ENCODE measurements around the gene CDH22.

The CDH22 gene, protein sequence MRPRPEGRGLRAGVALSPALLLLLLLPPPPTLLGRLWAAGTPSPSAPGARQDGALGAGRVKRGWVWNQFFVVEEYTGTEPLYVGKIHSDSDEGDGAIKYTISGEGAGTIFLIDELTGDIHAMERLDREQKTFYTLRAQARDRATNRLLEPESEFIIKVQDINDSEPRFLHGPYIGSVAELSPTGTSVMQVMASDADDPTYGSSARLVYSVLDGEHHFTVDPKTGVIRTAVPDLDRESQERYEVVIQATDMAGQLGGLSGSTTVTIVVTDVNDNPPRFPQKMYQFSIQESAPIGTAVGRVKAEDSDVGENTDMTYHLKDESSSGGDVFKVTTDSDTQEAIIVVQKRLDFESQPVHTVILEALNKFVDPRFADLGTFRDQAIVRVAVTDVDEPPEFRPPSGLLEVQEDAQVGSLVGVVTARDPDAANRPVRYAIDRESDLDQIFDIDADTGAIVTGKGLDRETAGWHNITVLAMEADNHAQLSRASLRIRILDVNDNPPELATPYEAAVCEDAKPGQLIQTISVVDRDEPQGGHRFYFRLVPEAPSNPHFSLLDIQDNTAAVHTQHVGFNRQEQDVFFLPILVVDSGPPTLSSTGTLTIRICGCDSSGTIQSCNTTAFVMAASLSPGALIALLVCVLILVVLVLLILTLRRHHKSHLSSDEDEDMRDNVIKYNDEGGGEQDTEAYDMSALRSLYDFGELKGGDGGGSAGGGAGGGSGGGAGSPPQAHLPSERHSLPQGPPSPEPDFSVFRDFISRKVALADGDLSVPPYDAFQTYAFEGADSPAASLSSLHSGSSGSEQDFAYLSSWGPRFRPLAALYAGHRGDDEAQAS

GRCh38 chr20:46308258-46309157 is at the start of gene CDH22:
Gene CDH22, minus strand, starts transcription at chr20:46308498. Its CDS starts 57,204 bp downstream, at chr20:46251294.
- in situ Hi-C loops (cut with MboI; ENCODE audit: low sequenced_read_pairs), result no loop called here

DNA sequence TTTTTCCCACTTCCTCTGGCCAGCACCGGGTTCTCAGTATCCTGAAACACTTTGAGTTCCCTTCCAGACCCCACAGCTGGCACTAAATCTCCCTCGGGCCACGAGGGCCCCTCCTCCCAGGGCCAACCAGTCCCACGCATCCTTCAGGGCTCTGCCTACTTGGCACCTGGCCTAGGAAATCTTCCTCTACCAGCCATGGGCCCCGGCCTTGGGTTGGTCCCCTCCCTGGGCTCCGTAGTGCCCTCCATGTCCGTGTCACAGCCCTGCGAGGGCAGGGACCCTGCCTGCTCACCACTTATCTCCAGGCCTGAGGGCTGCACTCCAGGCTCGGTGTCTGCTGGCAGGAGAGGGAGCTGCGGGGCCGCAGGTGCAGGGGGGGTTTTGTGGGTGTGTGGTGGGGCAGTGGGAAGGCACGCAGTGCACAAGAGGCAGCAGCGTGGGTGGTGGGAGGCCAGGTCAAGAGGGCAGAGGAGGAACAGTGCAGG is 48.8 kb upstream of the CDH22 start:
- in situ Hi-C loops (cut with MboI; ENCODE audit: low sequenced_read_pairs), result no loop called here

GRCh38 chr20:46356195-46357029 is 48.1 kb upstream of the CDH22 start:
- in situ Hi-C loops (cut with MboI; ENCODE audit: low sequenced_read_pairs), result no loop called here

DNA sequence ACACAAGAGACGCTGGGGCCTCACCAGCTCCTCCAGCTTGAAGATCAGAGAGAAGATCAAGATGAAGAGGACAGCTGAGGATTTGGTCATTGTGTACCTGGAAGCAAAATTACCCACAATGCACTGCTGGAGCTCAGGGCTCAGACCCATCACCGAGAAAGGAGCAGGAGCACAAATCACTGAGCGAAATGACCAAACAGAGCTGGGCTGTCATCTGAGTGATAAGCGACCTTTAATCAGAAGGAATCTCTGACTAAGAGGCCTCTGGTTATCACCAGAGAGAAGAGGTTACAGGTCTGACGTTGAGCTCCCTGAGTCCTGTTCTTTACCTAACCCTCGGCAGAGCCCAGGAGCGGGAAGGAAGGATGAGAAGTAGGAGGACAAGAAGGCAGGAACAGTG is 47.5 kb upstream of the CDH22 start:
- in situ Hi-C loops (cut with MboI; ENCODE audit: low sequenced_read_pairs), result no loop called here

DNA sequence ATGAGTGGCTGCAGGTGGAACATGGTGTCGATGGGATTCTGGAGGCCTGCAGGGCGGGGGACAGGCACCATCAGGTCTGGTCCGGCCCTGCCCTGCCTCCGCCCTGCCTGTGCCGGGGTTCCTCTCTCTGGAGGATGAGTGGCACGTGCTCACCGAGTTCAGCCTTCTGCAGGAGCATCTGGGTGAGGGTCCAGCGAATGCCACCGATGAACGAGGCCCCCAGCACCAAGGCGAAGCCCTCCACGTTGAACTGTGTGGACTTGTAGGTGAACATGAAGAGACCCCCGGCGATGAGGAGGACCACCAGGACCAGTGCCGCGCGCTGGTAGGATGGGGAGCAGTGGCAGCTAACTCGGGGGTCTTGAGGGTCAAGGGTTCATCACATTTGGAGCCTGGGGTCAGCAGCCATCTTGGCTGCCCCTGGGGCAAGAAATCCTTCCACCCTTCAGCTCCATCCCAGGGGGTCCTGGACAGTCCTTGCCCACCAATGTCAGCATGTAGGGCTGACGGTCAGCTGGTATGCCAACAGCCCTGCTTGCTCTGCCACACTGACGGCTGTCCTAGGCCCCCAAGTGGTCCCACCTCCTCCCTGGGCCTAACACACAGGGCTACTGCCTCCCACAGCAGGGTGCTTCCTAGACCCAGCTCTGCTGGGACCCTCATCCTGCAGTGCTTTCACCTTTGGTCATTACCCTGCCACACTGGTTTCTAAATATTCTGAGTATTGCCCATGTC is 46.8 kb upstream of the CDH22 start:
- in situ Hi-C loops (cut with MboI; ENCODE audit: low sequenced_read_pairs), result no loop called here

- in situ Hi-C loops (cut with MboI; ENCODE audit: low sequenced_read_pairs), result no loop called here
Measured at GRCh38 chr20:46354207-46354555, 45.9 kb upstream of the CDH22 start.

DNA sequence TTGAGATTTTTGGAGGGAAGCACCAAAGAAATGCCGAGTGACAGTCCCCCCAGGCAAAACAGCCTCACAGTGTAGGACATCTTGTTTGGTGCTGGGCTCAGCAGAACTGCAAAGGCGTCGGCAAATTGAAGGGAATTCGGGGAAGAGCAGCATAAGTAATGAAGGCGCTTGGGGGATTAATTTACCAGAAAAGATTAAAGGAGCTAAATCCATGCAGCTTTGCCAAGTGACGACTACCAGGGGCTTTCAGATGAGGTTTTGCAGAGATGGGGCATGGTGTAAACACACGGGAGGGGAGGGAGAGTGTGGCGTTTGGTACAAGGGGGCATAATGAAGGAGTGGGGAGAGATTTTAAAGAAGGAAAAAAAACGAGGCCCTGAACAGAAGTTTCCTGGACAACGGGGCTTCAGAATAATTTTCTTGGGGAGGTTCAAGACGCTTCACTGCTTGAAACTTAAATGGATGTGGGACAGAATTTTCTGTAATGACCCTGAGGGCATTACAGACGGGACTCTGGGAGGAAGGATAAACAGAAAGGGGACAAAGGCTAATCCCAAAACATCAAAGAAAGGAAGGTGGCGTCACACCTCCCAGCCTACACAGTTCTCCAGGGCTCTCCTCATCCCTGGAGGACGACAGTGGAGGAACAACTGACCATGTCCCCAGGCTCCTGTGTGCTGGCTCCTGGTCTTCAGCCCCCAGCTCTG is 45.4 kb upstream of the CDH22 start:
- in situ Hi-C loops (cut with MboI; ENCODE audit: low sequenced_read_pairs), result no loop called here

- in situ Hi-C loops (cut with MboI; ENCODE audit: low sequenced_read_pairs), result no loop called here
Measured at GRCh38 chr20:46352370-46352938, 44.2 kb upstream of the CDH22 start.

- in situ Hi-C loops (cut with MboI; ENCODE audit: low sequenced_read_pairs), result no loop called here
Measured at GRCh38 chr20:46351357-46352058, 43.2 kb upstream of the CDH22 start.

- in situ Hi-C loops (cut with MboI; ENCODE audit: low sequenced_read_pairs), result no loop called here
Measured at GRCh38 chr20:46350986-46351267, 42.6 kb upstream of the CDH22 start.

DNA sequence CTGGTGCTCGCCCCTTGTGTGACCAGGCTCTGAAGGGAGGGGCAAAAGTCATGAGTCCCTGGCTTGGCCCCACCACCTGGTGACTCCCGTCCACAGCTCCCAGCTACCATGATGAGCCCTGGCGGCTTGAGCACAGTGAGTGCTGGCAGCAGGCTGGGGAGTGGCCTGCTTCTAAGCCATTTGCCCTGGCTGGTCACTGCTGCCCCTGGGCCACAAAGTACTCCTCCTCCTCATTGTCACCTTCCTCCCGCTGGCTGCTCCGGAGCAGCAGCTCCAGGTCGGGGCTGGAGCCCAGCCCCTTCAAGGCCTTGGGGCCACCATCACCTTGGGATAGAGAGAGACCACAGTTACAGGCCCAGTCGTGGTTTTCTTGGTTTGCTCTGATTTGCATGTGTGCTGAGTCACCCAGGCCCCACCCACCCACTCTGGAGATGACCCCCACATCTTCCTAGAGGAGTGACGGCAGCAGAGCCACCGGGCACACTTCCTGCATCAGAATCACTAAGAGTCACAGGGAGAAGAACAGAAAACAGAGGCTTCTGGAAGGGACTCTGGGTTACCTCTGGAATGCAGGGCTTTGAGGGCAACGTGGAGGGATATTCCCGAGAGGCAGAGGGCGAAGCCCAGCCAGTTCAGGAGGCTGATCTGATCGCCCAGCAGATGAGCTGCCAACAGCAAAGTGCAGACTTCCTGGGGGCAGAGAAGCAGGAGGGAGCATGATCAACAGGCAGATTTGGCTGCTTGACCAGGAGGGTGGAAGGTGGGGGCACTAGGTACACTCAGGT is 42.1 kb upstream of the CDH22 start:
- in situ Hi-C loops (cut with MboI; ENCODE audit: low sequenced_read_pairs), result no loop called here

DNA sequence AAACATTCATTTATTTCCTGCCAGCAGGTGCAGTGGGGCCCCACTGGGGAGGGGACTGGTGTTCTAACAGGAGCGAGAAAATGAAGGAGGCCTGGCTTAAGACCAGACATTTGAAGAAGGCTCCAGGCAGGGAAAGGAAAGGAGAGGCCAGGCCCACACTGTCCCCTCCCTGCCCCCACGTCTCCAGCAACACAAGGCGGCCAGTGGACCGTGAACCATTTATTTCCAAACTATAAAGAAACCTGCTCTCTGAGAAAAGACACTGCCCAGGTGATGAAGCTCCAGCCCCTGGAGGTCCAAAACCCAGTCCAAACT is 41.4 kb upstream of the CDH22 start:
- in situ Hi-C loops (cut with MboI; ENCODE audit: low sequenced_read_pairs), result no loop called here

DNA sequence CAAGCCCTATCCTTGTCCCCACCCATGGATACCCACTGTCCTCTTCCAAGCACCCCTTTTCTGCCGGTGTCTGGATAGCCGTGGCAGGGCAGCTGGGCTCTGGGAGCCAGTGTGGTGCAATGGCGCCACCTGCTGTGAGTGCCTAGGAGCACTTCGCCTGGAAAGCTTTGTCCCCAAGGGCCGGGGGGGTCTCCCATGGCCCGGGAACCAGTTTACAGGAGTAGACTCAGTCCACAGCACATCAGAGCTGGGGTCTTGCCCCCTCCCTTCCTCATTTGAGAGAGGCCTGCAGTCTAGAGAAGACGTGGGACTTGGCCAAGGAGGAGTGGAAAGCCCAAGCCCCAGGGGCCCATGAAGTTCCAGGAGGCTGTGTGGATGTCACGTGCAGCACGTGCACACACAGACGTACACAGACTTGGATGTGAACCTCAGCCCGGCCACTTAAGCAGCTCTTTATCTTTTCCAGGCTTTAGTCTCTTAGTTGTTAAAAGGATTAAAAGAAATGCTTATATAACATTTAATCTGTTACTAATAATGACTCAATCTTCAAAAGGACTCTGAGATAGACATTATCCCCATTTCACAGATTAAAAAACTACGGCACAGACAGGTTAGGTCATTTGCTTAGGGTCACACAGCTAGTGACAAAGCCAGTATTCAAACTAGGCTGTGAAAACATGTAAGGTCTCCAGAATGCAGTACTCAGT is 40.9 kb upstream of the CDH22 start:
- in situ Hi-C loops (cut with MboI; ENCODE audit: low sequenced_read_pairs), result no loop called here

- in situ Hi-C loops (cut with MboI; ENCODE audit: low sequenced_read_pairs), result no loop called here
Measured at GRCh38 chr20:46347841-46348803, 39.8 kb upstream of the CDH22 start.

GRCh38 chr20:46346770-46347169 is 38.5 kb upstream of the CDH22 start:
- in situ Hi-C loops (cut with MboI; ENCODE audit: low sequenced_read_pairs), result no loop called here

Measured in HL-60/S4 (cell line).